ENCODE results near the gene SCML1.
"Not testable (repeated sequence)": the region's sequence is repeated elsewhere in the genome, so short reads cannot be mapped to it uniquely, and the experiment has no call there.

Gene SCML1

GRCh38 chrX:17738737-17739535 lies 1.6 kb downstream of the SCML1 start:
- DNase-seq (ENCODE audit: low read depth) = no peak

GRCh38 chrX:17740137-17741122 lies 3.1 kb downstream of the SCML1 start:
- DNase-seq (ENCODE audit: low read depth) = no peak

GRCh38 chrX:17741123-17741511 lies 3.8 kb downstream of the SCML1 start:
- DNase-seq (ENCODE audit: low read depth) = no peak

GRCh38 chrX:17743913-17744312 lies 6.6 kb downstream of the SCML1 start:
- no peak for DNase-seq (ENCODE audit: low read depth)

- DNase-seq (ENCODE audit: low read depth) = no peak
These were observed 7.7 kb downstream of the SCML1 start for GRCh38 chrX:17744896-17745523.

- no peak for DNase-seq (ENCODE audit: low read depth)
These were observed 10.4 kb downstream of the SCML1 start for GRCh38 chrX:17747692-17748091.

- DNase-seq (ENCODE audit: low read depth) = no peak
These were observed 11.4 kb downstream of the SCML1 start for GRCh38 chrX:17748684-17749083.

GRCh38 chrX:17750436-17750835 lies 13.1 kb downstream of the SCML1 start:
- no peak for DNase-seq (ENCODE audit: low read depth)

- DNase-seq (ENCODE audit: low read depth) = no peak
These were observed 21.1 kb downstream of the SCML1 start for GRCh38 chrX:17758382-17758781.

- peak; percentile 77 for DNase-seq (ENCODE audit: low read depth)
These were observed 22.7 kb downstream of the SCML1 start for GRCh38 chrX:17759990-17760389.

GRCh38 chrX:17767734-17768133 lies 30.4 kb downstream of the SCML1 start:
- no peak for DNase-seq (ENCODE audit: low read depth)

GRCh38 chrX:17768997-17769396 lies 31.7 kb downstream of the SCML1 start:
- DNase-seq (ENCODE audit: low read depth) = no peak

GRCh38 chrX:17769701-17770269 lies 32.5 kb downstream of the SCML1 start:
- no peak for DNase-seq (ENCODE audit: low read depth)

- no peak for DNase-seq (ENCODE audit: low read depth)
These were observed 36.1 kb downstream of the SCML1 start for GRCh38 chrX:17773221-17773876.

GRCh38 chrX:17774053-17774452 lies 36.8 kb downstream of the SCML1 start:
- DNase-seq (ENCODE audit: low read depth) = no peak

- no peak for DNase-seq (ENCODE audit: low read depth)
These were observed 41.7 kb downstream of the SCML1 start for GRCh38 chrX:17778997-17779396.

- DNase-seq (ENCODE audit: low read depth) = no peak
These were observed 42.1 kb downstream of the SCML1 start for GRCh38 chrX:17779434-17779833.

- DNase-seq (ENCODE audit: low read depth) = not testable (repeated sequence)
These were observed 49.5 kb downstream of the SCML1 start for GRCh38 chrX:17786554-17787347.

- no peak for DNase-seq (ENCODE audit: low read depth)
These were observed 50.3 kb downstream of the SCML1 start for GRCh38 chrX:17787557-17787956.

GRCh38 chrX:17788439-17788838 lies 51.1 kb downstream of the SCML1 start:
- peak; percentile 14 for DNase-seq (ENCODE audit: low read depth)
